KMS-11 (cell line): ENCODE results near the gene USP10.
"Not testable (repeated sequence)": the region's sequence is repeated elsewhere in the genome, so short reads cannot be mapped to it uniquely, and the experiment has no call there.

ENCODE experiments used
- H2AFZ ChIP-seq: fragments of 200-600 bp; sonication (generic); 2 replicates; pipeline ENCODE4 v1.6.1; 2016; ENCODE audit warnings: antibody characterized with exemption, mixed run types, low read depth
- H3K27ac ChIP-seq: fragments of 200-600 bp; sonication (generic); 2 replicates; pipeline ENCODE4 v1.6.1; 2016; ENCODE audit warnings: mild to moderate bottlenecking, mixed run types
- H3K27me3 ChIP-seq: fragments of 200-600 bp; sonication (generic); 2 replicates; pipeline ENCODE4 v1.6.1; 2017; ENCODE audit warnings: mild to moderate bottlenecking, low read depth, mixed run types, moderate library complexity; ENCODE audit not compliant: insufficient read depth
- H3K36me3 ChIP-seq: fragments of 200-600 bp; sonication (generic); 2 replicates; pipeline ENCODE4 v1.6.1; 2017; ENCODE audit warnings: mild to moderate bottlenecking, mixed run types; ENCODE audit not compliant: insufficient read depth
- H3K4me1 ChIP-seq: fragments of 200-600 bp; sonication (generic); 2 replicates; pipeline ENCODE4 v1.6.1; 2016; ENCODE audit warnings: mild to moderate bottlenecking, low read depth, mixed run types; ENCODE audit not compliant: poor library complexity, severe bottlenecking
- H3K4me2 ChIP-seq: fragments of 200-600 bp; sonication (generic); 2 replicates; pipeline ENCODE4 v1.7.0; 2016; ENCODE audit warnings: mild to moderate bottlenecking, mixed run types
- H3K4me3 ChIP-seq: fragments of 200-600 bp; sonication (generic); IDR thresholded peaks from 2 replicates; pipeline ENCODE4 v1.6.1; 2017; ENCODE audit warnings: low read depth, low read length, mixed read lengths; ENCODE audit not compliant: insufficient read depth
- H3K79me2 ChIP-seq: fragments of 200-600 bp; sonication (generic); 2 replicates; pipeline ENCODE4 v1.6.1; 2016; ENCODE audit warnings: low read depth, mixed run types; ENCODE audit not compliant: insufficient read depth
- H3K9ac ChIP-seq: fragments of 200-600 bp; sonication (generic); 2 replicates; pipeline ENCODE4 v1.6.1; 2016; ENCODE audit warnings: mild to moderate bottlenecking, mixed run types
- H4K20me1 ChIP-seq: fragments of 200-600 bp; sonication (generic); 2 replicates; pipeline ENCODE4 v1.6.1; 2016; ENCODE audit warnings: mild to moderate bottlenecking, mixed run types; ENCODE audit not compliant: insufficient read depth
- TF ChIP-seq, protein P1 (sequence below): fragments of 200-600 bp; sonication (generic); conservative IDR thresholded peaks from 2 replicates; pipeline ENCODE4 v1.6.1; 2017; ENCODE audit warnings: low read depth, mild to moderate bottlenecking, antibody characterized with exemption, low read length, moderate library complexity, mixed read lengths

USP10 gene

DNA sequence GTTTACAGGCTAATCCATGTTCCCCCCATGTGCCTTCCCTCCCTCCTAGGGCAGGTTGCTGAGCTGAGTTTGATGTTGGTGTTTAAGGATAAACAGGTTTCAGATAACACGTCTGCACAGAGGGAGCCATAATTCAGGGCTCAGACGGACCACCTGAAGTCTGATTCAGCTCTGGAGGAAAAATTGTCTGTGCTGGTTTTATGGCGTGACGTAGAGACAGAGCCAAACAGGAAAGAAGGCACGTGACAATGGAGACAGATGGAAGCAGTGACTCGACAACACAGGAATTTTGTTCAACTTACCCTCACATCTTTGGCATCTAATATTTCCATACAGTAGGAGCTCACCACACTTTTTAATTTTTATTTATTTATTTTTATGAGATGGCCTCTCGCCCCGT is 10.7 kb upstream of the USP10 start:
- Histone ChIP-seq H3K27me3 (no peaks in the 10 kb centered on the region), H2AFZ (no peak overlapping the region), H3K4me1 (no peaks in the 10 kb centered on the region), H3K4me2 (no peak overlapping the region), H3K4me3 (no peak overlapping the region), H3K79me2 (no peaks in the 10 kb centered on the region), H4K20me1 (no peaks in the 10 kb centered on the region), H3K36me3 (no peaks in the 10 kb centered on the region), H3K9ac (no peak overlapping the region), H3K27ac (no peak overlapping the region)
- TF ChIP-seq, protein P1, sequence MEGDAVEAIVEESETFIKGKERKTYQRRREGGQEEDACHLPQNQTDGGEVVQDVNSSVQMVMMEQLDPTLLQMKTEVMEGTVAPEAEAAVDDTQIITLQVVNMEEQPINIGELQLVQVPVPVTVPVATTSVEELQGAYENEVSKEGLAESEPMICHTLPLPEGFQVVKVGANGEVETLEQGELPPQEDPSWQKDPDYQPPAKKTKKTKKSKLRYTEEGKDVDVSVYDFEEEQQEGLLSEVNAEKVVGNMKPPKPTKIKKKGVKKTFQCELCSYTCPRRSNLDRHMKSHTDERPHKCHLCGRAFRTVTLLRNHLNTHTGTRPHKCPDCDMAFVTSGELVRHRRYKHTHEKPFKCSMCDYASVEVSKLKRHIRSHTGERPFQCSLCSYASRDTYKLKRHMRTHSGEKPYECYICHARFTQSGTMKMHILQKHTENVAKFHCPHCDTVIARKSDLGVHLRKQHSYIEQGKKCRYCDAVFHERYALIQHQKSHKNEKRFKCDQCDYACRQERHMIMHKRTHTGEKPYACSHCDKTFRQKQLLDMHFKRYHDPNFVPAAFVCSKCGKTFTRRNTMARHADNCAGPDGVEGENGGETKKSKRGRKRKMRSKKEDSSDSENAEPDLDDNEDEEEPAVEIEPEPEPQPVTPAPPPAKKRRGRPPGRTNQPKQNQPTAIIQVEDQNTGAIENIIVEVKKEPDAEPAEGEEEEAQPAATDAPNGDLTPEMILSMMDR, result no peak

DNA sequence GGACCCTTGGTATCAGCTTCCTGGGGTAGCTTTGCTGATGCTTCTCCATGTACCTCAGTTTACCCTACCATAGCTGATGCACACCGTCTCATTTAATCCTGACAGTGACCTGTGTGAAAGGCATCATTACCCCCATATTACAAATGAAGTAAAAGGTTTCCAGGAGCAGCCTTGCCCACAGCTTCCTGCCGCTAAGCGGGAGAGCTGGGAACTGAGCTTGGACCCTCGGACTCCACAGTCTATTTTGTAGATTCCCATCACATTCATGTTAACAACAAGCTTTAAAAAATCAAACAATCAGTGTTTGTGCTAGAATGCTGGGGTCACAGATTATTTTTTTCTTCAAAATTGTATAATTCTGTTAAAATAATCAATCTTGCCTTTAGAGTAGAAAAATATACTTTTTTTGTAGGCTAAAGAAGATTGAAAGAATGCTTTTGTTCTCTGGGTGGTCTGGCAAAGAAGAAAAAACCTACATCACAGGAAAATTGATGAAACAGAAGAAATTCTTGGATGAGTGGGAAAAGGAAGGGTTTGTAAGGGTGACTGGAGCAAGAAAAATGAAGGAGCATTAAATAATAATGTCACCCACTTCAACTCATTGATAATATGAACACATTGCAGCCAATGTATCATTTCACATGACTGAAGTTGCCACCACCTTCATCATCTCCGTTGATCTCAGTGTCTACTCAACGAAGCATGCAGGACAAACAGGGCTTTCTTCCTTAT is 9.5 kb upstream of the USP10 start:
- no peaks in the 10 kb centered on the region for H3K79me2 ChIP-seq
- TF ChIP-seq, protein P1, result no peak

DNA sequence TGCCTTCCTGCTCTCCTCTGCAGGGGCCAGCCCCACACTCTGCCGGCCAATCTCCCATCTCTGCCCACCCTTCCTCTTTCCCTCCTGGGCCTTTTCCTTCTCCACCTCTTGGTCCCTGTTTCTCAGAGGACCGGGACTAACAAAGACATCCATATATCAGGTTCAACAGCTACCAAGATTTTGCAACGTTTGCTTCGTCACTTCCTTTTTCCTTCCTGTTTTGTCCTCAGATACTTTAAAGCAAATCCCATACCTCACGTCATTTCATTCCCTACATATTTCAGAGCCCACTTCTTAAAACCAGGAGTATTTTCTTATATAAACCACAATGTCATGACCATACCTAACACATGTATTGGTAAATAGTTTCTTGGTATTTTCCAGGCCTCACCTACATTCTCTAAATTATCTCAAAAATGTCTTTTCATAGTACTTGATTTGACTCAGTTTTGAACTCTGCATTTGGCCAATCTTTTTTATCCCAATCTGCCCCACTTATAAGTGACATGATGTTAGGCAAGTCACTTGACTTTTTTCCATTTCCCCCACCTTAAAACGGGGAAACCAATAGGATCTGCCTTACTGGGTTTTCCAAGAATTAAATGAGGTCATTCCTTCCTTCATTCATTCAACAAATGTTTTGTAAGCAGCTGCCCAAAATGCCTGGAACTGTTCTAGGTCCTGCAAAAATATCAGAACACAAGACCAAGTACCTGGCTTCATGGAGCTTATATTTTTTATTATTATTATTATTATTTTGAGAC is 7.2 kb upstream of the USP10 start:
- H3K4me2 ChIP-seq, result no peak overlapping the region

More for the DNA sequence above, 9.5 kb upstream of the USP10 start:
- Histone ChIP-seq H3K4me2 (no peak overlapping the region), H3K36me3 (no peaks in the 10 kb centered on the region), H3K4me1 (no peaks in the 10 kb centered on the region), H2AFZ (no peak overlapping the region), H4K20me1 (no peaks in the 10 kb centered on the region), H3K27ac (no peak overlapping the region), H3K4me3 (no peak overlapping the region), H3K9ac (no peak overlapping the region), H3K27me3 (no peaks in the 10 kb centered on the region)

DNA sequence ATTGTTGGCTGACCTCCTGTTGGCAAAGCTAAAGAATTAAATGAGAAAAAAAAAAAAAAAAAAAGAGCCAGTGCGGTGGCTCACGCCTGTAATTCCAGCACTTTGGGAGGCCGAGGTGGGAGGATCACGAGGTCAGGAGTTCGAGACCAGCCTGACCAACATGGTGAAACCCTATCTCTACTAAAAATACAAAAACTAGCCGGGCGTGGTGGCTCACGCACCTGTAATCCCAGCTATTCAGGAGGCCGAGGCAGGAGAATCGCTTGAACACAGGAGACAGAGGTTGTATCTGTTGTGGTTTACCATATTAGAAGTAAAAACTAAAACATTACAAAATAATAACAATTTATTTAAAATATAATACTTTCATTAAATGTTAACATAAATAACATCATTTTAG is 5.9 kb upstream of the USP10 start:
- not testable (repeated sequence) for H3K27me3 ChIP-seq, H3K79me2 ChIP-seq, H3K27ac ChIP-seq, H4K20me1 ChIP-seq, H3K36me3 ChIP-seq, H3K4me1 ChIP-seq, H3K4me2 ChIP-seq, H3K9ac ChIP-seq, H2AFZ ChIP-seq, H3K4me3 ChIP-seq

More for the DNA sequence above, 7.2 kb upstream of the USP10 start:
- TF ChIP-seq, protein P1, result no peak
- no peaks in the 10 kb centered on the region for H3K36me3 ChIP-seq
- no peak overlapping the region for H3K9ac ChIP-seq
- no peak overlapping the region for H3K4me3 ChIP-seq
- H3K4me1 ChIP-seq, result no peaks in the 10 kb centered on the region
- H3K27me3 ChIP-seq, result no peaks in the 10 kb centered on the region
- H2AFZ ChIP-seq, result no peak overlapping the region
- H3K79me2 ChIP-seq, result no peaks in the 10 kb centered on the region
- H4K20me1 ChIP-seq, result no peaks in the 10 kb centered on the region
- H3K27ac ChIP-seq, result no peak overlapping the region

DNA sequence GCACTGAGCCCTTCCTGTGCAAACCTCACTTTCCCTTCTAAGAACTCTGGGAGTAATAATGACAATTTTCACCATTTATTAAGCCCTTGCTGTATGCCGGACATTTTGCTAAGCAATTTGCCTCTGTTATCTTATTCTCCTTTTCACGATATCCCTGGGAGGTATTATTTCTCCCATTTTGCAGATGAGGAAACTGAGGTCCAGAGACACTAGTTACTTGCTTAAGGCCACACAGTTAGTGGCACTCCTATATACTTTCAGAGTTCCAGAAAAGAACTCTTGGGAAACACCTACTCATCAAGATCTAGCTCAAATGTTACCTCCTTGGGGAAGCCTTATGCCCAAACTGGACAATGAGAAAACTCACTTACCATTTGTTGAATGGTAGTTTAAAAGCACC is 4.8 kb upstream of the USP10 start:
- H3K36me3 ChIP-seq, result no peaks in the 10 kb centered on the region
- no peaks in the 10 kb centered on the region for H3K27me3 ChIP-seq
- no peaks in the 10 kb centered on the region for H3K79me2 ChIP-seq
- no peak overlapping the region for H2AFZ ChIP-seq
- no peak overlapping the region for H3K9ac ChIP-seq
- no peak overlapping the region for H3K27ac ChIP-seq
- TF ChIP-seq, protein P1, result no peak
- no peak overlapping the region for H3K4me3 ChIP-seq
- peaks cover 4% of the 10 kb centered on the region for H3K4me1 ChIP-seq
- H4K20me1 ChIP-seq, result no peaks in the 10 kb centered on the region
- no peak overlapping the region for H3K4me2 ChIP-seq
